NCI-H345 (cell line): Measurements from ENCODE around the gene HSPB6.
A peak's percentile ranks its signal among the peaks of the same experiment; 100 is the strongest.

Source experiments
- DNase-seq: peaks from one replicate; lab custom pipeline; 2025; lab: John Stamatoyannopoulos, UW

HSPB6 gene

DNA sequence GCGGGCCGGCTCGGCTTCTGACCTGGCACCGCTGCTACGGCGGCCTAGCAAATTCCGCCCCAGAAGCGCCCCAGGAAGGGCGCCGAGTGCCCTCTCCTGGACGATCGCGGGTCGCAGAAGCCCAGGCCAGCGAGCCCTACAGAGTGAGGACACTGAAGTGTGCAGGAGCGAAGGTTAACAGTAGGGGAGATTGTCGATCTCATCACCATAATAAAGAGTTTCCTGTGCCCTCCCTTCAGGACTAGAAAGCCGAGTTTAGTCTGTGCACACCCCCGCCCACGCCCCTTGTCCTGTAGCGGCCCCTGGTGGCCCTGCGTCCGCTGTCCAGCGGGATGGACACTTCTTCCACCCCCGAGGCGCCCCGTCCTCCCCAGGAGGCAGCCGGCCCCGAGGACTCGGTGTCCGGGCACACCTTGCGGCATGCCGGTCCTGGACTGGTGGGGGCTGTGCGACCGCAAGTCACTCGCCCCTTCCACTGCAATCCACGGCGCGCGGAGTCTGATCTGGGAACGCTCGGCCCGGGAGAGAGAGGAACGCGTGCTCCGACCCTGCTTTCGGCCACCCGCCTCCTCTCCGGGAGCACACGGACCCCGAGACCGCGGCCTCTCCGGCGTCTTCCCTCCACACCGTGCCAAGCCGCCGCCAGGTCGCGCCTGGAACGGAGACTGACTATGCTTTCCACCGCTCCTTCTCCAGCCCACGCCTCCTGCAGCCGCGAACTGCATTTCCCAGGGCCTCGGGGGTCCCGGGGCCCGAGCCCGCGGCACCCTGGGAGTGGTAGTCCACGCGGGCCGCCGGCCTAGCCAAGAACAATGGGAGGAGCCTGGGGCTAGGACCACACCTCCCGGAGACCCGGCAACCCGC, 39.8 kb downstream of the HSPB6 start:
- peak; percentile 94 for DNase-seq

DNA sequence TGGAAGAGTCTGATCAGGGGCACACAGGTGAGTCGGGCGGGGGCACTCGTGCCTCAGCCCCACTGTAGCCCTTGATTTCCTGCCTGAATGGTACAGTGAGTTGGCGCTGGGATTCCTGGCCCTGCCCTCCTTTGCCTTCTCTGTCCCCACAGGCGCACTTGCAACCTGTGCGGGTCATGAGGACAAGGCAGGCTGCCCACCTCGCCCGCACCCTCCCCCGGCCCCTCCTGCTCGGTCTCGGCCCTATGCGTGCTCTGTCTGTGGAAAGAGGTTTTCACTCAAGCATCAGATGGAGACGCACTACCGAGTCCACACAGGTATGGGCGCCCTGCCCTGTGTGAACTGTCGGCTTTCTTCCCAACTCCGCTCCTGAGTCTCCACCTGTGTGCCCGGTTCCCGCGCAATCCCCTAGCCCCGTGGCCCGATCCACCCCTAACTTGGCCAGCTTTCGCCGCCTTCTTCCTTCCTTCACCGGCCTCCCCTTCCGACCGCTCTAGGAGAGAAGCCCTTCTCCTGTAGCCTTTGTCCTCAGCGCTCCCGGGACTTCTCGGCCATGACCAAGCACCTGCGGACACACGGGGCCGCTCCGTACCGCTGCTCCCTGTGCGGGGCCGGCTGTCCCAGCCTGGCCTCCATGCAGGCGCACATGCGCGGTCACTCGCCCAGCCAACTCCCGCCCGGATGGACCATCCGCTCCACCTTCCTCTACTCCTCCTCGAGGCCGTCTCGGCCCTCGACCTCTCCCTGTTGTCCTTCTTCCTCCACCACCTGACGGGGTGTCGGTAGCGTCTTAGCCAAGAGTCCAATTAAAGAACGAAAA, 40.6 kb downstream of the HSPB6 start:
- peak; percentile 74 for DNase-seq

DNA sequence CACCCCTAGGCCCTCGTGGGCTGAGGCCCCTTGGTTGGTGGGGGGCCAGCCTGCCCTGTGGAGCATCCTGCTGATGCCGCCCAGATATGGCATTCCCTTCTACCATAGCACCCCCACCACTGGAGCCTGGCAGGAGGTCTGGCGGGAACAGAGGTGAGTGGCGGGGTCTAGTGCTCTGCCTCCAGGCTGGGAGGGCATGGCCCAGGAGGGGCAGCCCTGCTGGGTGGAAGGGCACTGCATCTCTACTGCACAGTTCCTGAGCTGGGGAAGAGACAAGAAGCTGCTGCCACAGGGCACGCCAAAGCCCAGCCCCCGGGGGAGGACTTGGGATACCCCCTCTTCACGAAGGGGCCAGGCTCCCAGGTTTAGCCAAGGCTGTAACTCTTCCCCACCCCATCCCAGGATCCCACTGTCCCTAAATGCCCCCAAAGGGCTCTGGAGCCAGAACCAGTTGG, 41.4 kb downstream of the HSPB6 start:
- DNase-seq, result no peak

DNA sequence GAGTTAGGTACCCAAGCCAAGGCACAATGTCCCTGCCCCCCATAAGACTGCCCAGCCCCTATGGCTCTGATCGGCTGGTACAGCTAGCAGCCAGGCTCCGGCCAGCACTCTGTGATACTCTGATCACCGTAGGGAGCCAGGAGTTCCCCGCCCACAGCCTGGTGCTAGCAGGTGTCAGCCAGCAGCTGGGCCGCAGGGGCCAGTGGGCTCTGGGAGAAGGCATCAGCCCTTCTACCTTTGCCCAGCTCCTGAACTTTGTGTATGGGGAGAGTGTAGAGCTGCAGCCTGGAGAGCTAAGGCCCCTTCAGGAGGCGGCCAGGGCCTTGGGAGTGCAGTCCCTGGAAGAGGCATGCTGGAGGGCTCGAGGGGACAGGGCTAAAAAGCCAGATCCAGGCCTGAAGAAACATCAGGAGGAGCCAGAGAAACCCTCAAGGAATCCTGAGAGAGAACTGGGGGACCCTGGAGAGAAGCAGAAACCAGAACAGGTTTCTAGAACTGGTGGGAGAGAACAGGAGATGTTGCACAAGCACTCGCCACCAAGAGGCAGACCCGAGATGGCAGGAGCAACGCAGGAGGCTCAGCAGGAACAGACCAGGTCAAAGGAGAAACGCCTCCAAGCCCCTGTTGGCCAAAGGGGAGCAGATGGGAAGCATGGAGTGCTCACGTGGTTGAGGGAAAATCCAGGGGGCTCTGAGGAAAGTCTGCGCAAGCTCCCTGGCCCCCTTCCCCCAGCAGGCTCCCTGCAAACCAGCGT, 42.1 kb downstream of the HSPB6 start:
- DNase-seq, result peak; percentile 49

DNA sequence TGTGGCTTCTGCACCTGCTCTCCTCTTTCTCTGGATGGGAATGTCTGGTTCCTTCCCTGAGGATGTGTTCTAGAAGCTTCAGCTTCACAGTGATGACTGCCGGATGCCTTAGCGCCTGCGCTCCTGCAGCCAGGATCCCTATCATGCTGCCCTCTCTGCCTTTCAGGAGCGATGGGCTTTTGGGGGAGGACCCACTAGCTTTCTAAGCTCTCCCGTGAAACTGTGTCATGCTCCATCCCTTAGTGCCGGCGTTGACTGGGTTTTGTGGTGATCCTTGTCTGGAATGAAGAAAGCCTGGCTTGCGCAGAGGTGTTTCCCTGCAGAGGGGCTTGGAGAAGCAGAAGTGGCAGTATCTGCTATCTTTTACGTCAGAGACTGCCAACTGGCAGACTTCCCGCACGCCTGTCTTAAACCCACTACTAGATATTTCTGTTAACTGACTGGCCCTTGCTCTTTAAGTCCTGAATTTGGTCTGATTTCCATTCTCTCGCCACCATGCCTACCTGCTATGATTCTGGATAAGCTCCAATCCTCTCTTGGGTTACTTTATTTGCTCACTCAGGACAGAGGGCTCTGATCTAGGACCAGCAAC, 42.8 kb downstream of the HSPB6 start:
- DNase-seq, result no peak

DNA sequence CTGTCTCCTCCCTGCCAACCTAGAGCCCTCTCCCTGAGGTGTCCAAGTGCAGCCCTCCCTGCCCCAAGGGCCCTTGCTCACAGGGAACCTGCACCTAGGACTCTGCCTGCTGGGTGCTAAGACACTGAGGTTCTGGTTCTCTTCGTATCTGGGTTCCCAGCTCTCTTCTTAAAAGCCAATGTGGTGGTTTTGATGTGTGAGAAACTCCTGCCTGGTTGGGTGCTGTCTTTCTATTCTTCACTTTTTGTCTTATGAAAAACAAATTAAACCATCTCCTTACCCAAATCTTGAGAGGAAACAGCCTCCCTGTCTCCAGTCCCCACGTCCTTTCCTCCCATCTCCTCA, 43.4 kb downstream of the HSPB6 start:
- no peak for DNase-seq

DNA sequence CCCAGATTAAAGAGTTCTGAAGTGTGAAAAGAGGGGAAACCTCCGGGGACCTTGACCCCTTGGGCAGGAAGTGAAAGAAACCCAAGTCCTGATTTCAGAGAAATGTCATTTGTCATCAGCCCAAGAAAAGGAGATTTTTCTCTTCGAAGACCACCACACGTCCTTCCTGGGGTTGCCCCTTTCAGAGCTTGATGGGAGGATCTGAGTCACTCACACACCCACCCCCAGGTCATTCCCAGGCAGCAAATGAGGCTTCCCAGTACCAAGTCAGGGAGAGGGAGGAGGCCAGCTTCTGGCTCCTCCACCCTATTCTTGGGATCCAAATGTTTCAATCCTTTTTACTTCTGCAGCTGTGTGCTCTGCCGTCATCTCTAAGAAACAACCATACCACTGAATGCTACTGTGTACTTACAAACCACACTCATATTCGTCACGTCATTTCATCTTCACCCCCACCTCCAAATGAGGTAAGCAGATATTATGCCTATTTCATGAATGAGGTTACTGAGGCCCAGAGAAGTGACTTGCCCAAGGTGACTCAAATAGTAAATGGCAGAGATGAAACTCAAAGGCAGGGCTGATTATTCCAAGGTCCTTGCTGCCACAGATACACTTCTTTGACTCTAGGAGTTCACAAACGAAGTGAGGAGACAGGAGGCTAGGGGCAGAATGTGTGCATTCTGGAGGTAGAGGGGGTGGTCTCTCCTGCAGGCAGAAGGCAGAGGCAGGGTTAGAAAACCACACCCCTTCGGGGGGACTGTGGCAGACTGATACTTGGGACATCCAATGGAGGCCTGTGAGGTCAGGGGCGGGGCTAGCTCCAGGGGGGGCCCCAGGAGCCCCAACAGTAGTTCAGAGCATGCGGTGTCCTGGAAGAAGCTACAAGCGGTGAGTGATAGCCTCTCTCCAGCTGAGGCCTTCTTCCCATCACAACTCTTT, 44.0 kb downstream of the HSPB6 start:
- no peak for DNase-seq

DNA sequence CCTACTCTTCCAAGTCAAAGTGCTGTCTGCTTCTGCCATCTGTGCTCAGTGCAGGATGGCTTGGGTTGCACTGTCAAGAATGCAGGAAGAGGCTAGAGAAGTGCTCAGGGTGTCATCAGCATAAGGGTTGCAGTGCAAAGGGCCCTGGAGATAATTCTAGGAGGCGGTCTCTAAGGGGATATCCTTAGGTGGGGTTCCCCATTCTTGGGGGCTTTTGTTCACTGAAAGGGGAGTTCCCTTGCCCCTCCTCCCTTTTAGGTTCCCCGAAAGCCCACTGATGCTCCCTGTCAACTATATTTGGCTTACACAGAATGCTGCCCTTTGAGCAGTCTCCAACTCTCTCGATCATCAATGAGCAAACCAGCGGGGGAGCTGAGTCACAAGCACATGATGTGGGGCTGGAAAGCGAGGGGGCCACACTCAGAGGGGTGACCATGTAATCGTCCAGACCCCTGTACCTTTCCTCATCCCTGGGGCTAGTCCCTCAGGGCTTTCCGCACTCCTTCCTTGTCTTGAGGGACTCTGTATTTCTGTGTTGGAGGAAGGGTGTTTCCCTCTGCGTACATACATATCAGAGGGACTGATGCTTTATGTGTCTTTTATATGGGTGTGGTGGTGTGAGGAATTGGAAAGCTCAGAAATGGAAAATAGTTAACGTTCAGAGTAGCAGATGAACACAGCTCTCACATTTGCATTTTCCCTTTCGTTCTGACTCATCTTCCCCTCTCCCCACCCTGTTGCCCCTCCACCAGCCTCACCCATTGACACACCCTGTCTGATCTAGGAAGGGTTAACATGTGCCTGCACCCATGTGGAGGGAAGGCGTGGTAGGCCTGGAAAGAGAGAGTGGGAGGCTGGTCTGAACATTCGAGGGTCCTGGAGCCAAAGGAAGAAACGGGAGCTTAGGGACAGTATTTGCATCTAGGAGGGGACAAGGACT, 45.8 kb downstream of the HSPB6 start:
- no peak for DNase-seq

DNA sequence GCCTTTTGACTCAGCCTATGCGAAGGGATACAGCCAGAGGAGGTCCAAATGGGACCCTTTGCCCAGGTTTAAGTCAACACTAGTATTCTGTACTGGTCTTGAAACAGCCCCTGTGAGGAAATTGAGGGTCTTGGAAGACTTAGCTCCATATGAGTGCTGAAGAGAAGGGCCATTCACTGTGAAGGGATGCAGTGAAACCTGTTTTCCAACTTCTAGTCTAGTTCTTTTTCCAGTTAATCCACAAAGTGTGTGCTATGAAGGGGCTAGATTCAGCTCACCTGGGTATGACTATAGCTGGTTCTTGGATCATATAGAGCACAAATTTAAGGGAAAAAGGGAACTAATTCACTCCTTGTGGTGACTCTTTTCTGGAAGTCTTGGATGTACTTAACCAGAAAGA, 48.4 kb downstream of the HSPB6 start:
- DNase-seq, result no peak
